WTC11 (cell line): ENCODE measurements around the gene KAZN. TPM values are rescaled to one million over a fixed set of nuclear protein-coding genes. Genes with fewer than 3 reads are reported as not detected.

Experiments used
- ATAC-seq: fragments of 200-7000 bp; cut with Tn5 transposase; 2 replicates; pipeline ENCODE4 v1.10.0; 2021; ENCODE audit warnings: mild to moderate bottlenecking, moderate library complexity
- CTCF ChIA-PET: fragments of 300-600 bp; sonication (Branson Sonifier 250); formaldehyde crosslinking; loops from one replicate; lab custom pipeline; 2021; ENCODE audit warnings: antibody characterized with exemption; lab: Charles Lee
- POLR2A ChIA-PET: fragments of 350-600 bp; sonication (Branson Sonifier 250); formaldehyde crosslinking; loops from one replicate; lab custom pipeline; 2021; ENCODE audit warnings: antibody characterized with exemption; lab: Charles Lee
- DNase-seq: peaks from one replicate; pipeline ENCODE4 v3.0.0; 2021; ENCODE audit warnings: low spot score
- H3K27ac Mint-ChIP-seq: 2 replicates; pipeline ENCODE4 v1.8.0; 2021; ENCODE audit warnings: mixed read lengths
- H3K27me3 Mint-ChIP-seq: 2 replicates; pipeline ENCODE4 v1.8.0; 2021; ENCODE audit warnings: low read depth, mild to moderate bottlenecking, moderate library complexity, mixed read lengths
- H3K36me3 Mint-ChIP-seq: 2 replicates; pipeline ENCODE4 v1.8.0; 2021; ENCODE audit warnings: mixed read lengths
- H3K4me1 Mint-ChIP-seq: 2 replicates; pipeline ENCODE4 v1.8.0; 2022; ENCODE audit warnings: mixed read lengths
- H3K4me3 Mint-ChIP-seq: 2 replicates; pipeline ENCODE4 v1.8.0; 2021; ENCODE audit warnings: mild to moderate bottlenecking, moderate library complexity, mixed read lengths
- H3K9me3 Mint-ChIP-seq: 2 replicates; pipeline ENCODE4 v1.8.0; 2021; ENCODE audit warnings: mixed read lengths
- ARID4B ChIP-seq: sonication (generic); formaldehyde crosslinking; IDR thresholded peaks from 2 replicates; pipeline ENCODE4 v1.8.0; 2023; ENCODE audit warnings: missing genetic modification reagents, mild to moderate bottlenecking, borderline replicate concordance
- CDX4 ChIP-seq: fragments of 250-450 bp; sonication (Bioruptor Pico); IDR thresholded peaks from 2 replicates; pipeline ENCODE4 v1.9.0; 2021; ENCODE audit warnings: moderate library complexity, mild to moderate bottlenecking, inconsistent platforms, borderline replicate concordance
- CTCF ChIP-seq: fragments of 200-600 bp; IDR thresholded peaks from 2 replicates; pipeline ENCODE4 v1.8.0; 2022; ENCODE audit warnings: antibody characterized with exemption
- GRHL2 ChIP-seq: fragments of 250-450 bp; sonication (Bioruptor Pico); IDR thresholded peaks from 2 replicates; pipeline ENCODE4 v1.8.0; 2022; ENCODE audit warnings: mild to moderate bottlenecking, moderate library complexity; ENCODE audit not compliant: insufficient replicate concordance, severe bottlenecking
- MYBL2 ChIP-seq: sonication (generic); formaldehyde crosslinking; IDR thresholded peaks from 2 replicates; pipeline ENCODE4 v1.8.1; 2023; ENCODE audit warnings: mild to moderate bottlenecking, moderate library complexity, missing genetic modification reagents
- NR1H2 ChIP-seq: sonication (generic); formaldehyde crosslinking; IDR thresholded peaks from 2 replicates; pipeline ENCODE4 v1.9.0; 2021; ENCODE audit warnings: mild to moderate bottlenecking, moderate library complexity, missing genetic modification reagents
- SMAD4 ChIP-seq: sonication (generic); formaldehyde crosslinking; IDR thresholded peaks from 2 replicates; pipeline ENCODE4 v1.8.0; 2022; ENCODE audit warnings: mild to moderate bottlenecking, missing genetic modification reagents
- SOX15 ChIP-seq: fragments of 250-450 bp; sonication (Bioruptor Pico); IDR thresholded peaks from 2 replicates; pipeline ENCODE4 v1.9.0; 2021; ENCODE audit warnings: mild to moderate bottlenecking
- TEAD1 ChIP-seq: sonication (generic); formaldehyde crosslinking; IDR thresholded peaks from 2 replicates; pipeline ENCODE4 v1.8.0; 2022; ENCODE audit warnings: mild to moderate bottlenecking, missing genetic modification reagents
- TEAD4 ChIP-seq: sonication (generic); formaldehyde crosslinking; IDR thresholded peaks from 2 replicates; pipeline ENCODE4 v1.8.0; 2022; ENCODE audit warnings: mild to moderate bottlenecking, missing genetic modification reagents
- TP53 ChIP-seq: sonication (generic); formaldehyde crosslinking; IDR thresholded peaks from 2 replicates; pipeline ENCODE4 v1.8.1; 2023; ENCODE audit warnings: mild to moderate bottlenecking, missing genetic modification reagents
- USF2 ChIP-seq: sonication (generic); formaldehyde crosslinking; IDR thresholded peaks from 2 replicates; pipeline ENCODE4 v1.8.1; 2023; ENCODE audit warnings: mild to moderate bottlenecking, missing genetic modification reagents, moderate library complexity
- ZNF671 ChIP-seq: fragments of 250-450 bp; sonication (Bioruptor Pico); IDR thresholded peaks from 2 replicates; pipeline ENCODE4 v1.8.0; 2021; ENCODE audit warnings: mild to moderate bottlenecking
- total RNA-seq: library from RNA; stranded (reverse); gene quantifications from 3 replicates; pipeline ENCODE4 v1.2.3, GENCODE V29; 2021
- TF ChIP-seq, protein P1 (sequence below): fragments of 250-450 bp; sonication (Bioruptor Pico); IDR thresholded peaks from 2 replicates; pipeline ENCODE4 v1.9.0; 2021; ENCODE audit warnings: mild to moderate bottlenecking
- TF ChIP-seq, protein P2 (sequence below): sonication (generic); formaldehyde crosslinking; IDR thresholded peaks from 2 replicates; pipeline ENCODE4 v1.8.1; 2023; ENCODE audit warnings: mild to moderate bottlenecking, missing genetic modification reagents, moderate library complexity
- TF ChIP-seq, protein P3 (sequence below): sonication (generic); formaldehyde crosslinking; IDR thresholded peaks from 2 replicates; pipeline ENCODE4 v1.8.0; 2023; ENCODE audit warnings: missing genetic modification reagents
- TF ChIP-seq, protein P4 (sequence below): sonication (generic); formaldehyde crosslinking; IDR thresholded peaks from 2 replicates; pipeline ENCODE4 v1.8.0; 2022; ENCODE audit warnings: missing genetic modification reagents

Gene KAZN
- total RNA-seq, 1 experiment from 2014 or later: 19.9 TPM

DNA sequence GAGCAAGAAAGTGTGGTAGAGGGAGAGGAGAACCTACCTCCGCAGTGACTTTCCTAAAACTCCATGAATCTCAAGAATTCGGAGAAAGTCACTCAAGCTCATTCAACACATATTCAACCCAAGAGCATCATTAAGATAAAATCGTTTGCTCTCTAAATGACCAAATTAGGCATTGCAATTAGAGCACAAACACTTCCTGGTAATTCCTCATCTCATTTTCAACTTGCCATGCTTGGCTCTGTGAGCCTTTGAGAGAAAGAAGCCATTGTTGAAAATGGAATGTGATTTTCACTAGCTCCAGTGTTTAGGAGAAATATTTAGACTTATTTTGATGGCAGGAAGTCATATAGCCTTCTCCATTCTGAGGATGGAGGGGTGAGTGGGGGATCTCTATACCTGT is 52.5 kb downstream of the KAZN start (continued):
- TF ChIP-seq CTCF (no peak), USF2 (CRISPR knock-in tag) (no peak), MYBL2 (CRISPR knock-in tag) (no peak), SMAD4 (CRISPR knock-in tag) (no peak), TP53 (CRISPR knock-in tag) (no peak)

DNA sequence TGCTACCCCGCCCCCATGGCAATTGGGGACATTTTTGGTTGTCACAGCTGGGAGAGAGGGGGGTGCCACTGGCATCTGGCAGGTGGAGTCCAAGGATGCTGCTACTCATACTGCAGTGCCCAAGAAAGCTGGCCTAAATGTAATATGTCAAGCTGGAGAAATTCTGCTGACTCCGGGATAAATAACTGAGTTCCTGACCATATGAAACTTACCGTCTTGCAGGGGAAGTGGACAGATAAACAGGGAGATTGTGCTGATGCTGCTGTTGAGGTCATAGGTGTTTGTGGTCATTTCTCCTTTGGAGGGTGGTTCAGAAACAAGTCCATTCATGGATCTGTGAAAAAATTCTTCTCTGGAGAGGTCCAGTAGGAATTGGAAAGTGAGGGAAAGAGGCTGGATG is 54.4 kb downstream of the KAZN start:
- TF ChIP-seq, protein P1, sequence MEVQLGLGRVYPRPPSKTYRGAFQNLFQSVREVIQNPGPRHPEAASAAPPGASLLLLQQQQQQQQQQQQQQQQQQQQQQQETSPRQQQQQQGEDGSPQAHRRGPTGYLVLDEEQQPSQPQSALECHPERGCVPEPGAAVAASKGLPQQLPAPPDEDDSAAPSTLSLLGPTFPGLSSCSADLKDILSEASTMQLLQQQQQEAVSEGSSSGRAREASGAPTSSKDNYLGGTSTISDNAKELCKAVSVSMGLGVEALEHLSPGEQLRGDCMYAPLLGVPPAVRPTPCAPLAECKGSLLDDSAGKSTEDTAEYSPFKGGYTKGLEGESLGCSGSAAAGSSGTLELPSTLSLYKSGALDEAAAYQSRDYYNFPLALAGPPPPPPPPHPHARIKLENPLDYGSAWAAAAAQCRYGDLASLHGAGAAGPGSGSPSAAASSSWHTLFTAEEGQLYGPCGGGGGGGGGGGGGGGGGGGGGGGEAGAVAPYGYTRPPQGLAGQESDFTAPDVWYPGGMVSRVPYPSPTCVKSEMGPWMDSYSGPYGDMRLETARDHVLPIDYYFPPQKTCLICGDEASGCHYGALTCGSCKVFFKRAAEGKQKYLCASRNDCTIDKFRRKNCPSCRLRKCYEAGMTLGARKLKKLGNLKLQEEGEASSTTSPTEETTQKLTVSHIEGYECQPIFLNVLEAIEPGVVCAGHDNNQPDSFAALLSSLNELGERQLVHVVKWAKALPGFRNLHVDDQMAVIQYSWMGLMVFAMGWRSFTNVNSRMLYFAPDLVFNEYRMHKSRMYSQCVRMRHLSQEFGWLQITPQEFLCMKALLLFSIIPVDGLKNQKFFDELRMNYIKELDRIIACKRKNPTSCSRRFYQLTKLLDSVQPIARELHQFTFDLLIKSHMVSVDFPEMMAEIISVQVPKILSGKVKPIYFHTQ (CRISPR knock-in tag): no peak
- TF ChIP-seq SOX15 (CRISPR knock-in tag) (no peak), ARID4B (CRISPR knock-in tag) (no peak), TEAD1 (CRISPR knock-in tag) (no peak)
- TF ChIP-seq, protein P2, sequence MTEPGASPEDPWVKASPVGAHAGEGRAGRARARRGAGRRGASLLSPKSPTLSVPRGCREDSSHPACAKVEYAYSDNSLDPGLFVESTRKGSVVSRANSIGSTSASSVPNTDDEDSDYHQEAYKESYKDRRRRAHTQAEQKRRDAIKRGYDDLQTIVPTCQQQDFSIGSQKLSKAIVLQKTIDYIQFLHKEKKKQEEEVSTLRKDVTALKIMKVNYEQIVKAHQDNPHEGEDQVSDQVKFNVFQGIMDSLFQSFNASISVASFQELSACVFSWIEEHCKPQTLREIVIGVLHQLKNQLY (CRISPR knock-in tag): no peak
- TF ChIP-seq, protein P3, sequence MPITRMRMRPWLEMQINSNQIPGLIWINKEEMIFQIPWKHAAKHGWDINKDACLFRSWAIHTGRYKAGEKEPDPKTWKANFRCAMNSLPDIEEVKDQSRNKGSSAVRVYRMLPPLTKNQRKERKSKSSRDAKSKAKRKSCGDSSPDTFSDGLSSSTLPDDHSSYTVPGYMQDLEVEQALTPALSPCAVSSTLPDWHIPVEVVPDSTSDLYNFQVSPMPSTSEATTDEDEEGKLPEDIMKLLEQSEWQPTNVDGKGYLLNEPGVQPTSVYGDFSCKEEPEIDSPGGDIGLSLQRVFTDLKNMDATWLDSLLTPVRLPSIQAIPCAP (CRISPR knock-in tag): no peak
- TF ChIP-seq, all 79 proteins: peak for 0
- ChIA-PET POLR2A (no interaction called here), CTCF (interaction anchor here (1.1 kb wide), 1 partner anchor 55 kb away, joined by 3 read pairs; the partner anchor contains the start of gene KAZN)
- Mint-ChIP-seq H3K27me3 (no peaks in the 10 kb centered on the region), H3K4me1 (peaks cover 12% of the 10 kb centered on the region), H3K4me3 (no peak overlapping the region), H3K27ac (no peak overlapping the region), H3K36me3 (no peaks in the 10 kb centered on the region), H3K9me3 (no peaks in the 10 kb centered on the region)
- ATAC-seq (no peak), DNase-seq (no peak)

- H3K4me1 Mint-ChIP-seq: peaks cover 12% of the 10 kb centered on the region
- H3K27ac Mint-ChIP-seq: no peak overlapping the region
- CTCF ChIA-PET: interaction anchor here (1.1 kb wide), 1 partner anchor 55 kb away, joined by 3 read pairs; the partner anchor contains the start of gene KAZN
- POLR2A ChIA-PET: interaction anchor here (0.7 kb wide), 1 partner anchor 749 kb away, joined by 4 read pairs; no protein-coding TSS in a partner anchor
- no peaks in the 10 kb centered on the region for H3K27me3 Mint-ChIP-seq
- H3K36me3 Mint-ChIP-seq: no peaks in the 10 kb centered on the region
- H3K9me3 Mint-ChIP-seq: no peaks in the 10 kb centered on the region
- no peak for DNase-seq
- H3K4me3 Mint-ChIP-seq: no peak overlapping the region
- no peak for ATAC-seq
- TF ChIP-seq TEAD4 (CRISPR knock-in tag) (no peak), GRHL2 (CRISPR knock-in tag) (no peak), NR1H2 (CRISPR knock-in tag) (no peak), CDX4 (CRISPR knock-in tag) (no peak), ZNF671 (CRISPR knock-in tag) (no peak)
- TF ChIP-seq, protein P4, sequence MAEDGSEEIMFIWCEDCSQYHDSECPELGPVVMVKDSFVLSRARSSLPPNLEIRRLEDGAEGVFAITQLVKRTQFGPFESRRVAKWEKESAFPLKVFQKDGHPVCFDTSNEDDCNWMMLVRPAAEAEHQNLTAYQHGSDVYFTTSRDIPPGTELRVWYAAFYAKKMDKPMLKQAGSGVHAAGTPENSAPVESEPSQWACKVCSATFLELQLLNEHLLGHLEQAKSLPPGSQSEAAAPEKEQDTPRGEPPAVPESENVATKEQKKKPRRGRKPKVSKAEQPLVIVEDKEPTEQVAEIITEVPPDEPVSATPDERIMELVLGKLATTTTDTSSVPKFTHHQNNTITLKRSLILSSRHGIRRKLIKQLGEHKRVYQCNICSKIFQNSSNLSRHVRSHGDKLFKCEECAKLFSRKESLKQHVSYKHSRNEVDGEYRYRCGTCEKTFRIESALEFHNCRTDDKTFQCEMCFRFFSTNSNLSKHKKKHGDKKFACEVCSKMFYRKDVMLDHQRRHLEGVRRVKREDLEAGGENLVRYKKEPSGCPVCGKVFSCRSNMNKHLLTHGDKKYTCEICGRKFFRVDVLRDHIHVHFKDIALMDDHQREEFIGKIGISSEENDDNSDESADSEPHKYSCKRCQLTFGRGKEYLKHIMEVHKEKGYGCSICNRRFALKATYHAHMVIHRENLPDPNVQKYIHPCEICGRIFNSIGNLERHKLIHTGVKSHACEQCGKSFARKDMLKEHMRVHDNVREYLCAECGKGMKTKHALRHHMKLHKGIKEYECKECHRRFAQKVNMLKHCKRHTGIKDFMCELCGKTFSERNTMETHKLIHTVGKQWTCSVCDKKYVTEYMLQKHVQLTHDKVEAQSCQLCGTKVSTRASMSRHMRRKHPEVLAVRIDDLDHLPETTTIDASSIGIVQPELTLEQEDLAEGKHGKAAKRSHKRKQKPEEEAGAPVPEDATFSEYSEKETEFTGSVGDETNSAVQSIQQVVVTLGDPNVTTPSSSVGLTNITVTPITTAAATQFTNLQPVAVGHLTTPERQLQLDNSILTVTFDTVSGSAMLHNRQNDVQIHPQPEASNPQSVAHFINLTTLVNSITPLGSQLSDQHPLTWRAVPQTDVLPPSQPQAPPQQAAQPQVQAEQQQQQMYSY (CRISPR knock-in tag): no peak
These were observed 55.0 kb downstream of the KAZN start for GRCh38 chr1:14653461-14653960.
